ENCODE results near the gene INSR.
"Not testable (repeated sequence)": the region's sequence is repeated elsewhere in the genome, so short reads cannot be mapped to it uniquely, and the experiment has no call there.

Gene INSR

GRCh38 chr19:7188698-7189629, 105.2 kb downstream of the INSR start:
- no peak for DNase-seq

GRCh38 chr19:7187605-7188339, 106.4 kb downstream of the INSR start:
- DNase-seq: no peak

GRCh38 chr19:7182489-7182888, 111.7 kb downstream of the INSR start:
- no peak for DNase-seq

GRCh38 chr19:7179917-7180306, 114.3 kb downstream of the INSR start:
- DNase-seq: no peak

GRCh38 chr19:7177926-7178325, 116.3 kb downstream of the INSR start:
- DNase-seq: no peak

- no peak for DNase-seq
These were observed 117.4 kb downstream of the INSR start for GRCh38 chr19:7176792-7177191.

GRCh38 chr19:7172794-7173193, 121.4 kb downstream of the INSR start:
- DNase-seq: no peak

GRCh38 chr19:7170983-7171382, 123.2 kb downstream of the INSR start:
- DNase-seq: no peak

GRCh38 chr19:7168941-7169340, 125.3 kb downstream of the INSR start:
- no peak for DNase-seq

GRCh38 chr19:7161292-7161691, 132.9 kb downstream of the INSR start:
- no peak for DNase-seq

- DNase-seq: no peak
These were observed 134.9 kb downstream of the INSR start for GRCh38 chr19:7159105-7159933.

- no peak for DNase-seq
These were observed 141.2 kb downstream of the INSR start for GRCh38 chr19:7153022-7153421.

- DNase-seq: no peak
These were observed 141.6 kb downstream of the INSR start for GRCh38 chr19:7152568-7152967.

- DNase-seq: no peak
These were observed 144.1 kb downstream of the INSR start for GRCh38 chr19:7149956-7150705.

- DNase-seq: not testable (repeated sequence)
These were observed 147.0 kb downstream of the INSR start for GRCh38 chr19:7147119-7147675.

GRCh38 chr19:7146086-7146485, 148.1 kb downstream of the INSR start:
- not testable (repeated sequence) for DNase-seq

- DNase-seq: no peak
These were observed 148.7 kb downstream of the INSR start for GRCh38 chr19:7145494-7145893.

- no peak for DNase-seq
These were observed 151.4 kb downstream of the INSR start for GRCh38 chr19:7142771-7143170.

GRCh38 chr19:7140137-7140536, 154.1 kb downstream of the INSR start:
- no peak for DNase-seq

GRCh38 chr19:7139095-7139494, 155.1 kb downstream of the INSR start:
- no peak for DNase-seq

- no peak for DNase-seq
These were observed 155.8 kb downstream of the INSR start for GRCh38 chr19:7138402-7138801.

GRCh38 chr19:7137120-7137519, 157.1 kb downstream of the INSR start:
- DNase-seq: no peak
